ENCODE results near the gene LRRFIP2.
"Not testable (repeated sequence)": the region's sequence is repeated elsewhere in the genome, so short reads cannot be mapped to it uniquely, and the experiment has no call there.

LRRFIP2 gene

DNA sequence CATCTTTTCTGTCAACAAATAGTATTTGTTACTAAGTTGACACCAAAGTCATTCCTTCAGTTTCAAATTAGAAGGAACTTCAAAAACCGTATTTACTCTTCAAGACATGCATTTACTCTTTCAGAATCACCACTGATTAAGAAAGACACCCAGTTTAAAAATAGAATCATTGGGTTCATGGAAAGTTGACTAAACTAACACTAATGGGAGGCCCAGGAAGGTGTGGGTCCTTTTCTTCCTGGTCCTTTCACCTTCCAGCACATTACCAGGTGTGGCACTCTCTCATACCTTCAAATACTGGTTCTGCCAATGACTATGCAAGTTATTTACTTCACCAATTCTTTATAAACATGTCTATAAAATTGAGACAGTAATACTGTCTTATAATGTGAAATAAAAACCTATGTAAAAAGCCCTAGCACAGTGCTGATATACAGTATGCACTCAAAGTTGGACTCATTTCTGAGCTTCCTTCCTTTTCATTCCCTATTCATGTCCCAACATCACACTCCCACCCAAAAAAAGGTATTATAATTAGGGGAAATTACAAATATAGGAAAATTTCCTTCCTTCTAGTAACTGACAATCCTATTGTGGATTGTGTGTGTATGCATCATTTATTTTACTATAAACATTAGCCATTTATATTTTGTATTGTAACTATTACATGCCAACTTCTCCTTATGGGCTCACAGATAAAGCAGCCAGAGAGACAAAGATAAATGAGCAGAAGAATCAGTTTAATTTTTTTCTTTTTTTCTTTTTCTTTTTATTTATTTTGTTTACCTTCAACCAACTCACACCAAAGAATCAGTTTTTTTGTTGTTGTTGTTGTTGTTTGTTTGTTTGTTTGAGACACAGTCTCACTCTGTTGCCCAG lies 48.9 kb downstream of the LRRFIP2 start:
- no peak overlapping the region for H3K27ac ChIP-seq
- TF ChIP-seq, protein P1, sequence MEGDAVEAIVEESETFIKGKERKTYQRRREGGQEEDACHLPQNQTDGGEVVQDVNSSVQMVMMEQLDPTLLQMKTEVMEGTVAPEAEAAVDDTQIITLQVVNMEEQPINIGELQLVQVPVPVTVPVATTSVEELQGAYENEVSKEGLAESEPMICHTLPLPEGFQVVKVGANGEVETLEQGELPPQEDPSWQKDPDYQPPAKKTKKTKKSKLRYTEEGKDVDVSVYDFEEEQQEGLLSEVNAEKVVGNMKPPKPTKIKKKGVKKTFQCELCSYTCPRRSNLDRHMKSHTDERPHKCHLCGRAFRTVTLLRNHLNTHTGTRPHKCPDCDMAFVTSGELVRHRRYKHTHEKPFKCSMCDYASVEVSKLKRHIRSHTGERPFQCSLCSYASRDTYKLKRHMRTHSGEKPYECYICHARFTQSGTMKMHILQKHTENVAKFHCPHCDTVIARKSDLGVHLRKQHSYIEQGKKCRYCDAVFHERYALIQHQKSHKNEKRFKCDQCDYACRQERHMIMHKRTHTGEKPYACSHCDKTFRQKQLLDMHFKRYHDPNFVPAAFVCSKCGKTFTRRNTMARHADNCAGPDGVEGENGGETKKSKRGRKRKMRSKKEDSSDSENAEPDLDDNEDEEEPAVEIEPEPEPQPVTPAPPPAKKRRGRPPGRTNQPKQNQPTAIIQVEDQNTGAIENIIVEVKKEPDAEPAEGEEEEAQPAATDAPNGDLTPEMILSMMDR (conservative IDR thresholded peaks at IDR 0.05): no peak
- no peak for TF ChIP-seq ZFX (IDR thresholded peaks at IDR 0.05)

DNA sequence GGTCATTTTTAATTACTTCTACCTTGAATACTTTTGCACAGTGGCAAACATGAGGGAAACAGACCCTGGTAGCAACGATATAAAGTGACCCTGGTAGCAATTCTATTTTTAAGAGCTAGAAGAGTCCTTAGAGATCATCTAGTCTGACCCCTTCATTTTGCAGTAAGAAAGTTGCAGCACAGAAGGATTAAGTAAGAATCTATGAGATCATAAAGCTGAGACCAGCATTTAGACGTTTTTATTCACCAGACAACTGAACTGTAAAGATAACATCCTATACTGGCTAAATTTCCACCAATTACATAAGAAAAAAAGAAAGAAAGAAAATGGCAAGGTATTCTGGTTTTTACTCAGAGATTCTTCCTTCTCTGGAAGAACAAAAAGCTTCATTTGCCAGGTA lies 49.9 kb downstream of the LRRFIP2 start:
- no peak overlapping the region for H3K27ac ChIP-seq
- TF ChIP-seq ZFX (IDR thresholded peaks at IDR 0.05): no peak
- TF ChIP-seq, protein P1 (conservative IDR thresholded peaks at IDR 0.05): no peak

DNA sequence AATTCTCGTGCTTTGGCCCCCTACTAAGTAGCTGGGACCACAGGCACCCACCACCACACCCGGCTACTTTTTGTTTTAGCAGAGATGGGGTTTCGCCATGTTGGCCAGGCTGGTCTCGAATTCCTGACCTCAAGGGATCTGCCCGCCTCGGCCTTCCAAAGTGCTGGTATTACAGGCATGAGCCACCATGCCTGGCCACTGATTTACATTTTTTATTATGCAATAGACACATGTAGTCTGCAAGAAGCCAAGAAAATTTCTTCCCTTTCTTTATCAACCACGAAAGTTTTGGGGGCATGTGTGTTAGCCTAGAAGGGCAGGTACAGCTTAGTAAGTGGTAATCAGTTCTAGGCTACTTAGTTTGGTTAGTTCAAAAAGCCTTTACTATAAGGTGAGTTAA lies 51.1 kb downstream of the LRRFIP2 start:
- TF ChIP-seq, protein P1 (conservative IDR thresholded peaks at IDR 0.05): no peak
- TF ChIP-seq ZFX (IDR thresholded peaks at IDR 0.05): no peak
- no peak overlapping the region for H3K27ac ChIP-seq

DNA sequence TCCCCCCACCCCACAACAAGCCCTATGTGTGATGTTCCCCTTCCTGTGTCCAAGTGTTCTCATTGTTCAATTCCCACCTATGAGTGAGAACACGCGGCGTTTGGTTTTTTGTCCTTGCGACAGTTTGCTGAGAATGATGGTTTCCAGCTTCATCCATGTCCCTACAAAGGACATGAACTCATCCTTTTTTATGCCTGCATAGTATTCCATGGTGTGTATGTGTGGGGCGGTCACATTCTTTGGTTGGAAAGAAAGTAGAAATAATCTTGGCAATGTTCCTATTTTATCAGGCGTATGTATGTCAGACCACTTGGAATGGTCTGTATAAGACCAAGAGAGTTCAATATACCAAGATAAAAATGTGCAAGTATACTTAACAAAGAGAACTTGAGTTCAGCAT lies 52.3 kb downstream of the LRRFIP2 start:
- H3K27ac ChIP-seq: not testable (repeated sequence)

DNA sequence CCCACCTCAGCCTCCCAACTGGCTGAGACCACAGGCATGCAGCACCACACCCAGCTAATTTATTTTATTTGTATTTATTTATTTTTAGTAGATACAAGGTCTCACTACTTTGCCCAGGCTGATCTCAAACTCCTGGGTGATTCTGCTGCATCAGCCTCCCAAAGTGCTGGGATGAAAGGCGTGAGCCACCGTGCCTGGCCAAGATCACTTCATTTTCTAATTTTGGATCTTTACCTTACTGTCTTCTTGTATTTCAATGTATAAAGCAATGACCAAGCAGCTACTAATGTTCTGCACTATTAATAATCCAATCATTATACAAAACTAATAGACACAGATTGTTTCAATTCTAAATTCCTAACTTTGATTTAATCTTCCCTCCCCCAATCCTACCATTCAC lies 56.2 kb downstream of the LRRFIP2 start:
- no peak overlapping the region for H3K27ac ChIP-seq
- TF ChIP-seq, protein P1 (conservative IDR thresholded peaks at IDR 0.05): no peak
- TF ChIP-seq ZFX (IDR thresholded peaks at IDR 0.05): no peak

DNA sequence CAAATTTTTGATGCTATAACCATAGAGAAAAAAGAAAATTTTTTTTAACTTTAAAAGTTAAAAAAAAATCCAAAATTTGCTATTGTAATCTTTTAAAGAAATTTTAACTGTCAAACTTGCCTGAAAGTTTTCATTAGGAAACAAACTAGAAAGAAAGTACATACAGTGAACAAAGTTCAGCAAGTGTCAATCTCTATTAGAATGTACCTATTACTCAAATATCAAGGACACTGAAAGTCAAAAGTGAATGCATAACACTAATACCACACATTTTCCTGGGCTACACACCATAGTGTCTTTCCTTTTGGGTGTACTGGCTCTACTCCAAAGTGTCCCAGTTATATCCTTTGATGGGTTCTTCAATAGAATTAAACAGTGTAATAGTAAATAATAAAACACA lies 56.8 kb downstream of the LRRFIP2 start:
- no peak for TF ChIP-seq ZFX (IDR thresholded peaks at IDR 0.05)
- TF ChIP-seq, protein P1 (conservative IDR thresholded peaks at IDR 0.05): no peak
- no peak overlapping the region for H3K27ac ChIP-seq

DNA sequence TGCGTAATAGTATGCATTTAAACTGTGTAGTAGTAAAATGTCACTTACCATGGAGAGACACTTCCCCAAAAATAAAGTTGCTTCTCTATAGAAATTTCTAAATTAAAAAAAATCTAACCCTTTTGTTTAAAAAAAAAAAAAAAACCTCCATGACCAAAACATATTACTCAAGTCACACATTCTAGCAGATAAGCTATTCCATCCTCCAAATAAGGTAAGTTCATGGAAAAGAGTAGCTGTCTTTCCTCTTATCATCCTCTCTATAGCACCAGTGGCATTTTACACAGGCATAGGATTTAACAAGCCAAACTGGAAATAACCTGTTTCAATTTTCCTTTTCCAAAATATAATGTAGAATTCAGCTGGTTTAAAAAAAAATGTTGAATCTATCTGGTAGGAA lies 57.4 kb downstream of the LRRFIP2 start:
- H3K27ac ChIP-seq: no peak overlapping the region

More for the DNA sequence above, 57.4 kb downstream of the LRRFIP2 start:
- TF ChIP-seq ZFX (IDR thresholded peaks at IDR 0.05): no peak
- TF ChIP-seq, protein P1 (conservative IDR thresholded peaks at IDR 0.05): no peak

All from C4-2B (cell line).